NCI-H2107 treated with DMSO at 0.1 percent for 48 hours (cell line): ENCODE measurements around the gene PAPOLG.
A peak's percentile ranks its signal among the peaks of the same experiment; 100 is the strongest.

Experiments
- DNase-seq: peaks from one replicate; lab custom pipeline; 2025; ENCODE audit not compliant: unreplicated experiment; lab: John Stamatoyannopoulos, UW

Gene PAPOLG

GRCh38 chr2:60756097-60757087 is at the start of gene PAPOLG:
Gene PAPOLG, plus strand, starts transcription at chr2:60756268. Its CDS starts 211 bp downstream, at chr2:60756479.
- DNase-seq: peak; percentile 75

GRCh38 chr2:60707750-60708371 is 48.2 kb upstream of the PAPOLG start:
- DNase-seq: no peak

GRCh38 chr2:60708630-60709320 is 47.3 kb upstream of the PAPOLG start:
- no peak for DNase-seq

- no peak for DNase-seq
Measured at GRCh38 chr2:60710707-60711106, 45.4 kb upstream of the PAPOLG start.

GRCh38 chr2:60715561-60715960 is 40.5 kb upstream of the PAPOLG start:
- DNase-seq: no peak

- no peak for DNase-seq
Measured at GRCh38 chr2:60717691-60718090, 38.4 kb upstream of the PAPOLG start.

GRCh38 chr2:60719331-60719730 is 36.7 kb upstream of the PAPOLG start:
- DNase-seq: no peak

- DNase-seq: no peak
Measured at GRCh38 chr2:60725466-60725865, 30.6 kb upstream of the PAPOLG start.

- DNase-seq: no peak
Measured at GRCh38 chr2:60728855-60729254, 27.2 kb upstream of the PAPOLG start.

- DNase-seq: no peak
Measured at GRCh38 chr2:60735496-60736250, 20.4 kb upstream of the PAPOLG start.

- no peak for DNase-seq
Measured at GRCh38 chr2:60738679-60739078, 17.4 kb upstream of the PAPOLG start.

GRCh38 chr2:60739156-60739555 is 16.9 kb upstream of the PAPOLG start:
- no peak for DNase-seq

- DNase-seq: no peak
Measured at GRCh38 chr2:60741576-60741975, 14.5 kb upstream of the PAPOLG start.

- no peak for DNase-seq
Measured at GRCh38 chr2:60742419-60742818, 13.6 kb upstream of the PAPOLG start.

GRCh38 chr2:60745330-60745729 is 10.7 kb upstream of the PAPOLG start:
- DNase-seq: no peak

- no peak for DNase-seq
Measured at GRCh38 chr2:60745761-60746160, 10.3 kb upstream of the PAPOLG start.

GRCh38 chr2:60746318-60746717 is 9.8 kb upstream of the PAPOLG start:
- no peak for DNase-seq

- peak; percentile 79 for DNase-seq
Measured at GRCh38 chr2:60759654-60760053, 3.6 kb downstream of the PAPOLG start.

GRCh38 chr2:60764736-60765534 is 8.9 kb downstream of the PAPOLG start:
- no peak for DNase-seq

- no peak for DNase-seq
Measured at GRCh38 chr2:60766283-60766682, 10.2 kb downstream of the PAPOLG start.
